Chondrocyte (in vitro differentiated cells): ENCODE measurements around the gene ARPIN. TPM values are rescaled to one million over a fixed set of nuclear protein-coding genes. Genes with fewer than 3 reads are reported as not detected.

Experiments used
- DNase-seq: peaks from one replicate; pipeline ENCODE4 v3.0.0; 2021; ENCODE audit warnings: mixed read lengths, low spot score
- H3K27ac Mint-ChIP-seq: one replicate; pipeline ENCODE4 v1.8.0; 2021; ENCODE audit warnings: mild to moderate bottlenecking, moderate library complexity, mixed read lengths; ENCODE audit not compliant: unreplicated experiment
- H3K27me3 Mint-ChIP-seq: 2 replicates; pipeline ENCODE4 v1.8.0; 2021; ENCODE audit warnings: low read depth, mixed read lengths
- H3K36me3 Mint-ChIP-seq: 2 replicates; pipeline ENCODE4 v1.8.0; 2021; ENCODE audit warnings: low read depth, mixed read lengths
- H3K4me1 Mint-ChIP-seq: 2 replicates; pipeline ENCODE4 v1.8.0; 2021; ENCODE audit warnings: low read depth, mild to moderate bottlenecking, mixed read lengths
- H3K4me3 Mint-ChIP-seq: one replicate; pipeline ENCODE4 v1.8.0; 2021; ENCODE audit warnings: mild to moderate bottlenecking, moderate library complexity, mixed read lengths; ENCODE audit not compliant: unreplicated experiment
- H3K9me3 Mint-ChIP-seq: 2 replicates; pipeline ENCODE4 v1.8.0; 2021; ENCODE audit warnings: low read depth, mixed read lengths
- CTCF ChIP-seq: fragments of 200-600 bp; sonication (generic); IDR thresholded peaks from 2 replicates; pipeline ENCODE4 v1.5.0; 2021; ENCODE audit warnings: antibody characterized with exemption, mild to moderate bottlenecking, moderate library complexity
- microRNA-seq: library from miRNA; unstranded; fragments of <30 nt; microRNA quantifications from one replicate; pipeline ENCODE4 v1.2.0, GENCODE V29; 2020; ENCODE audit warnings: borderline number of aligned reads
- total RNA-seq: library from RNA; stranded (reverse); gene quantifications from 3 replicates; pipeline ENCODE4 v1.2.1, GENCODE V29; 2021

Gene ARPIN
- total RNA-seq, 1 donor from 2014 or later: 17.0 TPM

GRCh38 chr15:89847101-89847500 is 65.7 kb downstream of the ARPIN start:
- TF ChIP-seq CTCF: no peak
- Mint-ChIP-seq H3K9me3 (no peaks in the 10 kb centered on the region), H3K4me1 (peaks cover 72% of the 10 kb centered on the region), H3K27me3 (no peaks in the 10 kb centered on the region), H3K36me3 (peaks cover 9% of the 10 kb centered on the region), H3K27ac (peak overlapping the region; percentile 71), H3K4me3 (no peak overlapping the region)
- DNase-seq: no peak

GRCh38 chr15:89845305-89845893 is 67.4 kb downstream of the ARPIN start:
- Mint-ChIP-seq H3K4me1 (peaks cover 72% of the 10 kb centered on the region), H3K27me3 (no peaks in the 10 kb centered on the region), H3K27ac (peak overlapping the region; percentile 92), H3K4me3 (no peak overlapping the region), H3K9me3 (no peaks in the 10 kb centered on the region), H3K36me3 (peaks cover 9% of the 10 kb centered on the region)
- TF ChIP-seq CTCF: no peak
- DNase-seq: no peak

Small RNAs within 50 kb of the gene (microRNA-seq; reads per million reads assigned to microRNA genes)
- not detected for gene MIR5009
- gene MIR5094: not detected

Other genes with a start within 250 kb of the ARPIN start
- 0.17 to 0.44 TPM in 2 of 3 replicates, not detected in the other for gene PLIN1, start 233.6 kb downstream of the ARPIN start, total RNA-seq
- gene PEX11A, start 222.2 kb downstream of the ARPIN start, total RNA-seq: 2.3 to 4.3 TPM (median 3.0 TPM) in 3 replicates
- not detected in 3 replicates for gene WDR93, start 222.1 kb downstream of the ARPIN start, total RNA-seq
- gene MESP1, start 161.7 kb downstream of the ARPIN start, total RNA-seq: 0.97 to 2.7 TPM (median 2.1 TPM) in 3 replicates
- 0.25 to 0.51 TPM (median 0.36 TPM) in 3 replicates for gene MESP2, start 136.6 kb downstream of the ARPIN start, total RNA-seq
- 46.5 to 64.9 TPM (median 48.1 TPM) in 3 replicates for gene ANPEP, start 98.1 kb downstream of the ARPIN start, total RNA-seq
- 19.6 to 26.2 TPM (median 24.4 TPM) in 3 replicates for gene AP3S2, start 19.0 kb downstream of the ARPIN start, total RNA-seq
- gene ZNF710, start 88.4 kb upstream of the ARPIN start, total RNA-seq: 6.7 to 14.4 TPM (median 12.9 TPM) in 3 replicates
- gene IDH2, start 189.5 kb upstream of the ARPIN start, total RNA-seq: 115 to 126 TPM (median 125 TPM) in 3 replicates